BE2C (cell line): ENCODE data around the gene C1orf35.

Experiments
- DNase-seq: peaks from one replicate; pipeline ENCODE4 v3.0.0-alpha.2; 2020
- H3K27me3 ChIP-seq: fragments of 250-450 bp; sonication (Bioruptor Pico); 2 replicates; pipeline ENCODE4 v1.5.1; 2020; ENCODE audit warnings: mild to moderate bottlenecking
- H3K36me3 ChIP-seq: fragments of 250-450 bp; sonication (Bioruptor Pico); 2 replicates; pipeline ENCODE4 v1.5.1; 2020; ENCODE audit warnings: mild to moderate bottlenecking
- H3K4me1 ChIP-seq: fragments of 250-450 bp; sonication (Bioruptor Pico); 2 replicates; pipeline ENCODE4 v1.5.1; 2020
- H3K4me3 ChIP-seq: 2 replicates; pipeline ENCODE4 v1.5.1; 2011; ENCODE audit warnings: low read depth, low read length
- H3K9me3 ChIP-seq: fragments of 250-450 bp; sonication (Bioruptor Pico); 2 replicates; pipeline ENCODE4 v1.5.1; 2020
- CTCF ChIP-seq: IDR thresholded peaks from 2 replicates; pipeline ENCODE4 v1.5.1; 2012; ENCODE audit warnings: mild to moderate bottlenecking, low read depth, low read length

C1orf35 gene

DNA sequence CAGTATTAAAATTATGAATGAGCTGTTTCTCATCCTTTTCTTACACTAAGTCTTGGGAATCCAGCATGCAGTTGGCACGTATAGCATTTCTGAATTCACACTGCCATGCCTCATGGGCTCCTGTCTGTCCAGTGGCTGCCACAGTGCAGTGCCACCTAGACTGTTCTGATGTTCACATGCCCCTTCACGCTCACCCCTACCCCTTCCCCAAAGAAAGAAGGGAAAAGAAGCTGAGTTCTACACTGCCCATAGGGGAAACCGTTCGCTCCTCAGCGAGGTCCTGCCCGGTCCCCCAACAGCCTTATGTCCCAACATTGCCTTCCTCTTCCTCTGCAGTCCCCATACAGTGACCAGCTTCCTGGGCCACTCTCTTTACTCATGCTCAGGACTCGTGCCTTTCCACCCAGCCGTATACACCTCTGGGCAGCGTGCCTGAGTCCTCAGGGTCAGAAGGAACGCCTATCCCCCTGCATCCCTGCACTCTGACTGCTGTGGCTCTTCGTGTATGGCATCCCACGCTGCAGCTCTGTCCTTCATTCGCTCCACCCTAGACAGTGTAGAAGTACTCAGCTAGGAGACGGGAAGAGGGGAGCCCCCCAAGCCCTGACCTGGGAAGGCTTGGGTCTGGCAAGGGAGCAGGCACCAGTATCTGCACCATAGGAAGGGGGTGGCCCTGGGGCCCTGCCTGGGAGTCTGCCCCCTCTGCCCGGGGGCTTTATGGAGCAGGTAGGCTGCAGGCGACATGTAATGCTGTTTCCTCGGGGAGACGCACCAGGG, 44.8 kb downstream of the C1orf35 start:
- no peak for DNase-seq
- H3K36me3 ChIP-seq = no peaks in the 10 kb centered on the region
- no peaks in the 10 kb centered on the region for H3K4me1 ChIP-seq
- TF ChIP-seq CTCF = no peak
- H3K27me3 ChIP-seq = peaks cover 42% of the 10 kb centered on the region
- H3K4me3 ChIP-seq = no peak overlapping the region
- H3K9me3 ChIP-seq = no peaks in the 10 kb centered on the region; the same call in 1 of the 2 replicates
